Osteoblast (primary cell): ENCODE measurements around the gene ALG1. TPM values are rescaled to one million over a fixed set of nuclear protein-coding genes. Genes with fewer than 3 reads are reported as not detected.

Source experiments
- DNase-seq: peaks from one replicate; pipeline ENCODE4 v3.0.0; 2011; ENCODE audit warnings: low spot score, mixed read lengths; ENCODE audit not compliant: insufficient read length; ENCODE audit errors: missing footprints
- H2AFZ ChIP-seq: 2 replicates; pipeline ENCODE4 v1.6.0; 2011; ENCODE audit warnings: mild to moderate bottlenecking, low read length
- H3K27ac ChIP-seq: 2 replicates; pipeline ENCODE4 v1.5.1; 2011; ENCODE audit warnings: mild to moderate bottlenecking, low read depth, low read length, moderate library complexity
- H3K27me3 ChIP-seq: 2 replicates; pipeline ENCODE4 v1.6.0; 2012; ENCODE audit warnings: mild to moderate bottlenecking, control low read depth, inconsistent platforms, low read length, moderate library complexity; ENCODE audit not compliant: insufficient read depth
- H3K36me3 ChIP-seq: 2 replicates; pipeline ENCODE4 v1.5.1; 2011; ENCODE audit warnings: mild to moderate bottlenecking, low read length, control low read depth, moderate library complexity; ENCODE audit not compliant: insufficient read depth
- H3K4me1 ChIP-seq: 2 replicates; pipeline ENCODE4 v1.5.1; 2011; ENCODE audit warnings: mild to moderate bottlenecking, low read length, control low read depth, moderate library complexity; ENCODE audit not compliant: insufficient read depth
- H3K4me2 ChIP-seq: 2 replicates; pipeline ENCODE4 v1.6.0; 2011; ENCODE audit warnings: mild to moderate bottlenecking, low read length; ENCODE audit not compliant: insufficient read depth
- H3K4me3 ChIP-seq: fragments of 200-600 bp; sonication (generic); 3 replicates; pipeline ENCODE4 v1.5.1; 2012; ENCODE audit warnings: mild to moderate bottlenecking, low read length, inconsistent platforms; ENCODE audit not compliant: insufficient read depth
- H3K79me2 ChIP-seq: 2 replicates; pipeline ENCODE4 v1.6.0; 2012; ENCODE audit warnings: mild to moderate bottlenecking, low read length, control low read depth, inconsistent platforms; ENCODE audit not compliant: insufficient read depth
- H3K9me3 ChIP-seq: 2 replicates; pipeline ENCODE4 v1.5.1; 2011; ENCODE audit warnings: low read depth, low read length, control low read depth
- H4K20me1 ChIP-seq: 2 replicates; pipeline ENCODE4 v1.6.0; 2012; ENCODE audit warnings: mild to moderate bottlenecking, low read length, control low read depth; ENCODE audit not compliant: insufficient read depth
- CTCF ChIP-seq: IDR thresholded peaks from 2 replicates; pipeline ENCODE4 v1.5.1; 2011; ENCODE audit warnings: mild to moderate bottlenecking, low read depth, low read length, moderate library complexity; ENCODE audit errors: extremely low read depth
- total RNA-seq: library from RNA; depleted of rRNA; stranded (reverse); fragments of >200 nt; gene quantifications from 2 replicates; pipeline ENCODE4 v1.2.3, GENCODE V29; 2012

The ALG1 gene
- total RNA-seq, 1 donor = 43.4 TPM

- Histone ChIP-seq H3K4me1 (no peaks in the 10 kb centered on the region), H3K4me3 (no peak overlapping the region), H2AFZ (no peak overlapping the region), H3K27me3 (peaks cover 36% of the 10 kb centered on the region), H3K4me2 (no peak overlapping the region), H3K27ac (no peak overlapping the region), H3K9me3 (no peaks in the 10 kb centered on the region), H3K79me2 (no peaks in the 10 kb centered on the region), H4K20me1 (no peaks in the 10 kb centered on the region), H3K36me3 (no peaks in the 10 kb centered on the region)
- TF ChIP-seq CTCF = peak; percentile 5
- no peak for DNase-seq
Measured at GRCh38 chr16:5062790-5063765, 8.6 kb upstream of the ALG1 start.

- Histone ChIP-seq H3K36me3 (no peaks in the 10 kb centered on the region), H3K9me3 (no peaks in the 10 kb centered on the region), H3K4me2 (no peak overlapping the region), H3K27me3 (peaks cover 36% of the 10 kb centered on the region), H3K27ac (no peak overlapping the region), H4K20me1 (no peaks in the 10 kb centered on the region), H3K4me1 (no peaks in the 10 kb centered on the region), H2AFZ (no peak overlapping the region), H3K4me3 (no peak overlapping the region), H3K79me2 (no peaks in the 10 kb centered on the region)
- no peak for DNase-seq
- no peak for TF ChIP-seq CTCF
Measured at GRCh38 chr16:5064915-5065314, 6.7 kb upstream of the ALG1 start.

GRCh38 chr16:5065326-5065725 is 6.3 kb upstream of the ALG1 start:
- Histone ChIP-seq H3K27ac (no peak overlapping the region), H3K4me1 (no peaks in the 10 kb centered on the region), H3K36me3 (no peaks in the 10 kb centered on the region), H3K9me3 (no peaks in the 10 kb centered on the region), H3K4me3 (no peak overlapping the region), H4K20me1 (no peaks in the 10 kb centered on the region), H3K4me2 (no peak overlapping the region), H3K27me3 (peaks cover 36% of the 10 kb centered on the region), H2AFZ (no peak overlapping the region), H3K79me2 (no peaks in the 10 kb centered on the region)
- TF ChIP-seq CTCF = no peak
- DNase-seq = no peak

GRCh38 chr16:5065813-5066212 is 5.8 kb upstream of the ALG1 start, which contains the start of gene C16orf89:
C16orf89 (minus strand) TSS chr16:5065956; CDS start chr16:5065908, 48 bp downstream.
- no peak for DNase-seq
- no peak for TF ChIP-seq CTCF
- Histone ChIP-seq H3K27ac (no peak within 1 kb of the TSS), H3K79me2 (no peaks in the 10 kb centered on the region), H4K20me1 (no peaks in the 10 kb centered on the region), H3K4me1 (no peaks in the 10 kb centered on the region), H3K9me3 (no peaks in the 10 kb centered on the region), H3K4me2 (no peak within 1 kb of the TSS), H3K4me3 (no peak within 1 kb of the TSS), H2AFZ (no peak within 1 kb of the TSS), H3K36me3 (no peaks in the 10 kb centered on the region), H3K27me3 (peaks cover 36% of the 10 kb centered on the region)
